NCI-H2196 treated with DMSO at 0.1 percent for 48 hours (cell line): ENCODE data around the gene RNF145.
"Not testable (repeated sequence)": the region's sequence is repeated elsewhere in the genome, so short reads cannot be mapped to it uniquely, and the experiment has no call there.

Source experiments
- DNase-seq: peaks from one replicate; lab custom pipeline; 2025; ENCODE audit not compliant: unreplicated experiment; lab: John Stamatoyannopoulos, UW

Gene RNF145

GRCh38 chr5:159161361-159162214, 47.8 kb downstream of the RNF145 start:
- DNase-seq, result no peak

GRCh38 chr5:159158553-159159091, 50.7 kb downstream of the RNF145 start:
- not testable (repeated sequence) for DNase-seq

- DNase-seq, result no peak
Observed at GRCh38 chr5:159157552-159157951, 51.8 kb downstream of the RNF145 start.

- DNase-seq, result peak; percentile 55
Observed at GRCh38 chr5:159156426-159157238, 52.7 kb downstream of the RNF145 start.

GRCh38 chr5:159155960-159156359, 53.4 kb downstream of the RNF145 start:
- no peak for DNase-seq

GRCh38 chr5:159152876-159153275, 56.5 kb downstream of the RNF145 start:
- no peak for DNase-seq

GRCh38 chr5:159149085-159149484, 60.3 kb downstream of the RNF145 start:
- DNase-seq, result no peak

- DNase-seq, result no peak
Observed at GRCh38 chr5:159147976-159148375, 61.4 kb downstream of the RNF145 start.

- no peak for DNase-seq
Observed at GRCh38 chr5:159146839-159147238, 62.5 kb downstream of the RNF145 start.

- not testable (repeated sequence) for DNase-seq
Observed at GRCh38 chr5:159145160-159145559, 64.2 kb downstream of the RNF145 start.

- no peak for DNase-seq
Observed at GRCh38 chr5:159139802-159140201, 69.6 kb downstream of the RNF145 start.

- DNase-seq, result no peak
Observed at GRCh38 chr5:159135896-159136531, 73.3 kb downstream of the RNF145 start.

- peak; percentile 8 for DNase-seq
Observed at GRCh38 chr5:159133041-159133741, 76.2 kb downstream of the RNF145 start.

GRCh38 chr5:159132429-159133040, 76.8 kb downstream of the RNF145 start:
- no peak for DNase-seq

- no peak for DNase-seq
Observed at GRCh38 chr5:159131951-159132350, 77.4 kb downstream of the RNF145 start.

GRCh38 chr5:159130871-159131270, 78.5 kb downstream of the RNF145 start:
- DNase-seq, result no peak

- DNase-seq, result no peak
Observed at GRCh38 chr5:159128070-159128541, 81.2 kb downstream of the RNF145 start.

- no peak for DNase-seq
Observed at GRCh38 chr5:159123700-159124099, 85.7 kb downstream of the RNF145 start.

GRCh38 chr5:159123189-159123588, 86.2 kb downstream of the RNF145 start:
- no peak for DNase-seq

GRCh38 chr5:159121061-159121460, 88.3 kb downstream of the RNF145 start:
- DNase-seq, result no peak
